ENCODE measurements around the gene SLC41A3.

DNA sequence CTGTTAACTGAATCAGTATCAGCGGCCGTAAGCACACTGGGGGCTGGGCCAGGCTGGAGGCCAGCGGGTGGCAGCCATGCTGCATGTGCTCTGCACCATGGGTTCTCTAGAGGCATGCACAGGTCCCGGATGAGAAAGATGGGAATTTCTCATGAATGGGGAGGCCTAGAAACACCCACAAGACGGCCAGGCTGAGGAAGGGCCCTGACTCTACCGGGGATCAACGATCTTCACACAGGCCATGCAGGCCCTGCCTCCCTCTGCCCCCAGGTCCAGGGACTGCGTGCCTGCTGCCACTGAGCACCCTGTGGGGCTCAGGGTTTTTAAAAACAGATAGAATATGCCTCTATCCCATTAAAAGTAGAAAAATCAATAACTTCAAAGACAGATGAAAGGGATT lies 32.7 kb downstream of the SLC41A3 start:
- TF ChIP-seq POLR2A (IDR thresholded peaks at IDR 0.05) (no peak), POLR2AphosphoS5 (IDR thresholded peaks at IDR 0.05; ENCODE audit: insufficient read depth in 1 of 2, low read depth in 1 of 2) (no peak)
- TF ChIP-seq, protein P1, sequence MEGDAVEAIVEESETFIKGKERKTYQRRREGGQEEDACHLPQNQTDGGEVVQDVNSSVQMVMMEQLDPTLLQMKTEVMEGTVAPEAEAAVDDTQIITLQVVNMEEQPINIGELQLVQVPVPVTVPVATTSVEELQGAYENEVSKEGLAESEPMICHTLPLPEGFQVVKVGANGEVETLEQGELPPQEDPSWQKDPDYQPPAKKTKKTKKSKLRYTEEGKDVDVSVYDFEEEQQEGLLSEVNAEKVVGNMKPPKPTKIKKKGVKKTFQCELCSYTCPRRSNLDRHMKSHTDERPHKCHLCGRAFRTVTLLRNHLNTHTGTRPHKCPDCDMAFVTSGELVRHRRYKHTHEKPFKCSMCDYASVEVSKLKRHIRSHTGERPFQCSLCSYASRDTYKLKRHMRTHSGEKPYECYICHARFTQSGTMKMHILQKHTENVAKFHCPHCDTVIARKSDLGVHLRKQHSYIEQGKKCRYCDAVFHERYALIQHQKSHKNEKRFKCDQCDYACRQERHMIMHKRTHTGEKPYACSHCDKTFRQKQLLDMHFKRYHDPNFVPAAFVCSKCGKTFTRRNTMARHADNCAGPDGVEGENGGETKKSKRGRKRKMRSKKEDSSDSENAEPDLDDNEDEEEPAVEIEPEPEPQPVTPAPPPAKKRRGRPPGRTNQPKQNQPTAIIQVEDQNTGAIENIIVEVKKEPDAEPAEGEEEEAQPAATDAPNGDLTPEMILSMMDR (IDR thresholded peaks at IDR 0.05): no peak
